Calu3 (cell line): ENCODE results near the gene MINDY4B. TPM values are rescaled to one million over a fixed set of nuclear protein-coding genes. Genes with fewer than 3 reads are reported as not detected.
"Not testable (repeated sequence)": the region's sequence is repeated elsewhere in the genome, so short reads cannot be mapped to it uniquely, and the experiment has no call there.

ENCODE experiments used
- BruUV-seq: library from RNA; stranded (reverse); fragments of 400-500 nt; replicated peaks from 2 replicates; lab custom pipeline; 2021; lab: Mats Ljungman, UMichigan
- CTCF ChIA-PET: fragments of 300-600 bp; sonication (Branson Sonifier 250); formaldehyde crosslinking; loops from one replicate; lab custom pipeline; 2022; ENCODE audit warnings: antibody characterized with exemption; lab: Charles Lee
- DNase-seq: peaks from one replicate; pipeline ENCODE4 v3.0.0; 2022
- H3K27ac Mint-ChIP-seq: one replicate; pipeline ENCODE4 v1.8.0; 2022; ENCODE audit warnings: mixed read lengths; ENCODE audit not compliant: unreplicated experiment
- H3K27me3 Mint-ChIP-seq: one replicate; pipeline ENCODE4 v1.8.0; 2022; ENCODE audit warnings: mixed read lengths; ENCODE audit not compliant: unreplicated experiment
- H3K36me3 Mint-ChIP-seq: one replicate; pipeline ENCODE4 v1.8.0; 2022; ENCODE audit warnings: mild to moderate bottlenecking, moderate library complexity, mixed read lengths; ENCODE audit not compliant: insufficient read depth, unreplicated experiment
- H3K4me1 Mint-ChIP-seq: one replicate; pipeline ENCODE4 v1.8.0; 2022; ENCODE audit warnings: mild to moderate bottlenecking, low read depth, mixed read lengths; ENCODE audit not compliant: unreplicated experiment
- H3K4me3 Mint-ChIP-seq: one replicate; pipeline ENCODE4 v1.8.0; 2022; ENCODE audit warnings: mild to moderate bottlenecking, low read depth, moderate library complexity, mixed read lengths; ENCODE audit not compliant: unreplicated experiment
- H3K9me3 Mint-ChIP-seq: one replicate; pipeline ENCODE4 v1.8.0; 2022; ENCODE audit warnings: low read depth, mixed read lengths; ENCODE audit not compliant: unreplicated experiment
- intact Hi-C: fragments of 100-400 bp; cut with micrococcal nuclease; formaldehyde crosslinking; loops from one replicate; pipeline ENCODE4 v1.10.0; 2022; ENCODE audit not compliant: unreplicated experiment
- total RNA-seq: library from RNA; stranded (reverse); gene quantifications from 2 replicates; pipeline ENCODE4 v1.2.3, GENCODE V29; 2022
- TF ChIP-seq, protein P1 (sequence below): fragments of 200-600 bp; IDR thresholded peaks from one replicate; pipeline ENCODE4 v1.8.0; 2022; ENCODE audit warnings: antibody characterized with exemption; ENCODE audit not compliant: unreplicated experiment

Gene MINDY4B
- total RNA-seq, 1 experiment from 2014 or later = not detected

DNA sequence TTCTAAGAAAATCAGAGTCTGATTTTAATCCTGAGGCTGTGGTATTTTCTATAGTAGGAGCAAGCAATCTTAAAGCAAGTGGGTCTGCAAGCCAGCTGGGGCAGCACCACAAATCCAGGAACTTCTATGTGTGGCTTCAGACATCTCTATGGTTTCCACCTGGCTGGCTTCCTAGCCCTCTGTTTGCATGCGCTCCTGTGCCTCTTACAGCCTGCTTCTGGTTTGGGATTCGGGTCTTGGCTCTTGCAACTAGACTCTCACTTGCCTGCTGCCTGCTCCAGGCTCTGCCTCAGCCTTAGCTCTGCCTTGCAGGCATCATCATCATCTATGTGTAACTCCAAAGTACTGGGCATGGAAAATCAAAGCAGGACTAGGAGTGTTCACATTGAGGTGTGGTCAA lies 43.4 kb downstream of the MINDY4B start:
- Mint-ChIP-seq H3K27me3 (peaks cover 76% of the 10 kb centered on the region), H3K9me3 (no peaks in the 10 kb centered on the region), H3K4me3 (no peak overlapping the region), H3K27ac (no peak overlapping the region), H3K36me3 (no peaks in the 10 kb centered on the region), H3K4me1 (no peaks in the 10 kb centered on the region)
- no peak for DNase-seq
- TF ChIP-seq, protein P1, sequence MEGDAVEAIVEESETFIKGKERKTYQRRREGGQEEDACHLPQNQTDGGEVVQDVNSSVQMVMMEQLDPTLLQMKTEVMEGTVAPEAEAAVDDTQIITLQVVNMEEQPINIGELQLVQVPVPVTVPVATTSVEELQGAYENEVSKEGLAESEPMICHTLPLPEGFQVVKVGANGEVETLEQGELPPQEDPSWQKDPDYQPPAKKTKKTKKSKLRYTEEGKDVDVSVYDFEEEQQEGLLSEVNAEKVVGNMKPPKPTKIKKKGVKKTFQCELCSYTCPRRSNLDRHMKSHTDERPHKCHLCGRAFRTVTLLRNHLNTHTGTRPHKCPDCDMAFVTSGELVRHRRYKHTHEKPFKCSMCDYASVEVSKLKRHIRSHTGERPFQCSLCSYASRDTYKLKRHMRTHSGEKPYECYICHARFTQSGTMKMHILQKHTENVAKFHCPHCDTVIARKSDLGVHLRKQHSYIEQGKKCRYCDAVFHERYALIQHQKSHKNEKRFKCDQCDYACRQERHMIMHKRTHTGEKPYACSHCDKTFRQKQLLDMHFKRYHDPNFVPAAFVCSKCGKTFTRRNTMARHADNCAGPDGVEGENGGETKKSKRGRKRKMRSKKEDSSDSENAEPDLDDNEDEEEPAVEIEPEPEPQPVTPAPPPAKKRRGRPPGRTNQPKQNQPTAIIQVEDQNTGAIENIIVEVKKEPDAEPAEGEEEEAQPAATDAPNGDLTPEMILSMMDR = no peak
- BruUV-seq = no TSS peak
- intact Hi-C loops = loop anchor here (10.0 kb wide), 1 partner anchor 257 kb away; the partner anchor contains the start of gene SELENOT
- CTCF ChIA-PET = interaction anchor here (0.9 kb wide), 1 partner anchor 36 kb away, joined by 8 read pairs; no protein-coding TSS in a partner anchor

DNA sequence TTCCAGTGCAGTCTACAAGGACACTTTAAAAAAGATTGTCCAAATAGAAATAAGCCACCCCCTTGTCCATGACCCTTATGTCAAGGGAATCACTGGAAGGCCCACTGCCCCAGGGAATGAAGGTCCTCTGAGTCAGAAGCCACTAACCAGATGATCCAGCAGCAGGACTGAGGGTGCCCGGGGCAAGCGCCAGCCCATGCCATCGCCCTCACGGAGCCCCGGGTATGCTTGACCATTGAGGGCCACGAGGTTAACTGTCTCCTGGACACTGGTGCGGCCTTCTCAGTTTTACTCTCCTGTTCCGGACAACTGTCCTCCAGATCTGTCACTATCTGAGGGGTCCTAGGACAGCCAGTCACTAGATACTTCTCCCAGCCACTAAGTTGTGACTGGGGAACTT lies 47.3 kb downstream of the MINDY4B start:
- H3K9me3 Mint-ChIP-seq, H3K4me3 Mint-ChIP-seq, DNase-seq, CTCF ChIA-PET, BruUV-seq, intact Hi-C loops, H3K27ac Mint-ChIP-seq, H3K4me1 Mint-ChIP-seq, H3K36me3 Mint-ChIP-seq: not testable (repeated sequence)
- H3K27me3 Mint-ChIP-seq = peaks cover 88% of the 10 kb centered on the region

DNA sequence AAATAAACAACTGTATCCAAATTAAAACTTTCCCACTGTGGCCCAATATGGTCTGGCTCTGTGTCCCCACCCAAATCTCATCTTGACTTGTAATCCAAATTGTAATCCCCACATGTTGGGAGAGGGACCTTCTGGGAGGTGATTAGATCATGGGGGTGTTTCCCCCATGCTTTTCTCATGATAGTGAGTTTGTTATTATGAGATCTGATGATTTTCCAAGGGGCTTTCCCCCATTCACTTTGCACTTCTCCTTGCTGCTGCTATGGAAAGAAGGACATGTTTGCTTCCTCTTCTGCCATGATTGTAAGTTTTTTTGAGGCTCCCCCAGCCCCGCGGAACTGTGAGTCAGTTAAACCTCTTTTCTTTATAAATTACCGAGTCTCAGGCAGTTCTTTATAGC lies 55.0 kb downstream of the MINDY4B start:
- Mint-ChIP-seq H3K4me1 (no peaks in the 10 kb centered on the region), H3K27me3 (peaks cover 18% of the 10 kb centered on the region), H3K4me3 (no peak overlapping the region), H3K27ac (no peak overlapping the region), H3K36me3 (no peaks in the 10 kb centered on the region), H3K9me3 (no peaks in the 10 kb centered on the region)
- DNase-seq = no peak
- no TSS peak for BruUV-seq
- CTCF ChIA-PET = no interaction called here
- TF ChIP-seq, protein P1 = no peak
- intact Hi-C loops = no loop called here

DNA sequence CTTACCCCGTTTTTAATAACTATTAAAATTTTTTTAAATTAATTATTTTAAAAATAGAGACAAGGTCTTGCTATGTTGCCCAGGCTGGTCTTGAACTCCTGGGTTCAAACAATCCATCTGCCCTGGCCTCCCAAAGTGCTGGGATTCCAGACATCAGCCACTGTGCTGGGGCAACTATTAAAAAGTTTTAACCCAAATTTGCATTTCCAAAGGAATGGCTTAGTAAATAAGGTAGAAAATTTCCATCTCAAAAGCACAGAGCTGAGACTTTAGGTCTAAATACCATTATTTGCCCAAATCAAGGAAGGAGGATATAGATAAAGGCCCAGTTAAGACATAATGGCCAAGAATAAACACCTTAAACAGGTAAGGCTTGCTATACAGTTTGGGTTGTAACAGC lies 56.4 kb downstream of the MINDY4B start:
- CTCF ChIA-PET = no interaction called here

DNA sequence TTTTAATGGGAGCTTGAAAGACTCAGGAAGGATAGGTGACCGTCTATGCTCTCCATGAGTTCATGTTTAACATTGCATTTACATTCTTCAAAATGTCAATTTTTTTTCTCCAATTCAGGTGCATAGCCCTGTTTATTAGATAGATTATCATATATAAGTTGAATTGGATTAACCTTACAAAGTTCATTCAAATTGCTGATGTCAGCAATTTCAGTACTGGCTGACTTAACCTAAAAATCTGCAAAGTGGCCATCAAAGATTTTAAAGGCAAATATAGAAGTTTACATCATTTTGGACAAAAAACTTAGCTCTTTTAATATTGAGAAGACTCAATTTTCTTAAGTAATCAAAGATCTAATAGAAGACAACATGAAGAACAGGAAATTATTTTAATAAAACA lies 57.8 kb downstream of the MINDY4B start:
- no peak for DNase-seq
- Mint-ChIP-seq H3K4me3 (no peak overlapping the region), H3K36me3 (no peaks in the 10 kb centered on the region), H3K27me3 (peaks cover 2% of the 10 kb centered on the region), H3K9me3 (no peaks in the 10 kb centered on the region), H3K27ac (no peak overlapping the region), H3K4me1 (no peaks in the 10 kb centered on the region)
- CTCF ChIA-PET = no interaction called here
- BruUV-seq = no TSS peak
- TF ChIP-seq, protein P1 = no peak
- intact Hi-C loops = no loop called here

More for the DNA sequence above, 56.4 kb downstream of the MINDY4B start:
- Mint-ChIP-seq H3K27me3 (peaks cover 5% of the 10 kb centered on the region), H3K4me1 (no peaks in the 10 kb centered on the region), H3K4me3 (no peak overlapping the region), H3K27ac (no peak overlapping the region), H3K36me3 (no peaks in the 10 kb centered on the region), H3K9me3 (no peaks in the 10 kb centered on the region)
- BruUV-seq = no TSS peak
- DNase-seq = no peak
- intact Hi-C loops = no loop called here
- TF ChIP-seq, protein P1 = no peak
